Astrocyte (in vitro differentiated cells and primary cell): ENCODE measurements around the gene MAP2. TPM values are rescaled to one million over a fixed set of nuclear protein-coding genes. Genes with fewer than 3 reads are reported as not detected.

Experiments
- DNase-seq: peaks from one replicate; pipeline ENCODE4 v3.0.0-alpha.2; 2010; ENCODE audit warnings: low read depth
- FAIRE-seq: peaks from 2 replicates; lab custom pipeline; 2011; peaks lifted over from hg19 to GRCh38; lab: Jason Lieb, UNC
- H2AFZ ChIP-seq: 2 replicates; pipeline ENCODE4 v1.6.0; 2012; ENCODE audit warnings: low read depth, low read length, inconsistent platforms
- H3K27ac ChIP-seq: 2 replicates; pipeline ENCODE4 v1.5.1; 2011; ENCODE audit warnings: low read depth, low read length, inconsistent platforms
- H3K27me3 ChIP-seq: 2 replicates; pipeline ENCODE4 v1.6.0; 2011; ENCODE audit warnings: low read length, inconsistent platforms; ENCODE audit not compliant: insufficient read depth
- H3K36me3 ChIP-seq: 2 replicates; pipeline ENCODE4 v1.5.1; 2011; ENCODE audit warnings: low read length, inconsistent platforms; ENCODE audit not compliant: insufficient read depth
- H3K4me1 ChIP-seq: 2 replicates; pipeline ENCODE4 v1.5.1; 2011; ENCODE audit warnings: low read length, inconsistent platforms; ENCODE audit not compliant: insufficient read depth
- H3K4me2 ChIP-seq: 2 replicates; pipeline ENCODE4 v1.6.0; 2012; ENCODE audit warnings: low read length, inconsistent platforms
- H3K4me3 ChIP-seq: 2 replicates; pipeline ENCODE4 v1.5.1; 2011; ENCODE audit warnings: low read depth, mild to moderate bottlenecking, low read length, inconsistent platforms; ENCODE audit not compliant: insufficient read depth
- H3K79me2 ChIP-seq: 2 replicates; pipeline ENCODE4 v1.6.0; 2012; ENCODE audit warnings: mild to moderate bottlenecking, low read length, inconsistent platforms; ENCODE audit not compliant: insufficient read depth
- H3K9ac ChIP-seq: 2 replicates; pipeline ENCODE4 v1.6.0; 2012; ENCODE audit warnings: mild to moderate bottlenecking, low read length, inconsistent platforms
- H3K9me3 ChIP-seq: 2 replicates; pipeline ENCODE4 v1.5.1; 2012; ENCODE audit warnings: low read depth, mild to moderate bottlenecking, low read length, inconsistent platforms; ENCODE audit not compliant: insufficient read depth
- H4K20me1 ChIP-seq: 2 replicates; pipeline ENCODE4 v1.6.0; 2012; ENCODE audit warnings: low read length, inconsistent platforms; ENCODE audit not compliant: insufficient read depth
- H3K27ac Mint-ChIP-seq: one replicate; pipeline ENCODE4 v1.8.0; 2021; ENCODE audit warnings: mild to moderate bottlenecking, mixed read lengths; ENCODE audit not compliant: unreplicated experiment
- H3K27me3 Mint-ChIP-seq: one replicate; pipeline ENCODE4 v1.8.0; 2021; ENCODE audit warnings: low read depth, mixed read lengths; ENCODE audit not compliant: unreplicated experiment
- H3K36me3 Mint-ChIP-seq: one replicate; pipeline ENCODE4 v1.8.0; 2021; ENCODE audit warnings: low read depth, mixed read lengths; ENCODE audit not compliant: unreplicated experiment
- H3K4me1 Mint-ChIP-seq: one replicate; pipeline ENCODE4 v1.8.0; 2021; ENCODE audit warnings: low read depth, mixed read lengths; ENCODE audit not compliant: unreplicated experiment
- H3K4me3 Mint-ChIP-seq: one replicate; pipeline ENCODE4 v1.8.0; 2021; ENCODE audit warnings: mild to moderate bottlenecking, moderate library complexity, mixed read lengths; ENCODE audit not compliant: unreplicated experiment
- H3K9me3 Mint-ChIP-seq: one replicate; pipeline ENCODE4 v1.8.0; 2021; ENCODE audit warnings: mild to moderate bottlenecking, mixed read lengths; ENCODE audit not compliant: unreplicated experiment
- EZH2 ChIP-seq: IDR thresholded peaks from 2 replicates; pipeline ENCODE4 v1.6.1; 2012; ENCODE audit warnings: mild to moderate bottlenecking, low read length, inconsistent platforms; ENCODE audit not compliant: insufficient read depth
- total RNA-seq: library from RNA; stranded (reverse); gene quantifications from 2 replicates; pipeline ENCODE4 v1.2.1, GENCODE V29; 2021
- TF ChIP-seq, protein P1 (sequence below): IDR thresholded peaks from 2 replicates; pipeline ENCODE4 v1.5.1; 2011; ENCODE audit warnings: low read depth, mild to moderate bottlenecking, inconsistent platforms, low read length, moderate library complexity; ENCODE audit not compliant: insufficient read depth

The MAP2 gene
- total RNA-seq, 1 donor from 2014 or later = 15.9 TPM

DNA sequence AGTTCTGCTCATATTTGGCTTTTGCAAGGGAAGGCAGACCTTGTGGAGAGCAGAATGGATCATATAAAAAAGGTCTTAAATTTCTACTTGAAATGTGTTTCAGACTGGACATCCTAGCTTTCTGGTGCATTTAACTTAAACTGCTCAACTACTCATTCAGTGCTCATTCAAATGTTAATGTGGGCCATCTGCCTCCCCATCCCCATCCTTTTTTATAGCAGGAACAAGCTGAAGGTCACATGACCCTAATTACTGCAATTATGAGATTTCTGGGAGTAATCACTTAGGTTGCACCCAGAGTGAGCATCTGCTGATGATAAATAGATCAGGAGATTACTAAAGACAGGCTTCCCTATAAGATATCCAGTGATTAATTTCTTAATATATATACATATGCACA lies 96.1 kb downstream of the MAP2 start:
- no peak overlapping the region for H3K4me2 ChIP-seq
- H3K27ac Mint-ChIP-seq = no peak overlapping the region
- no peak for FAIRE-seq

DNA sequence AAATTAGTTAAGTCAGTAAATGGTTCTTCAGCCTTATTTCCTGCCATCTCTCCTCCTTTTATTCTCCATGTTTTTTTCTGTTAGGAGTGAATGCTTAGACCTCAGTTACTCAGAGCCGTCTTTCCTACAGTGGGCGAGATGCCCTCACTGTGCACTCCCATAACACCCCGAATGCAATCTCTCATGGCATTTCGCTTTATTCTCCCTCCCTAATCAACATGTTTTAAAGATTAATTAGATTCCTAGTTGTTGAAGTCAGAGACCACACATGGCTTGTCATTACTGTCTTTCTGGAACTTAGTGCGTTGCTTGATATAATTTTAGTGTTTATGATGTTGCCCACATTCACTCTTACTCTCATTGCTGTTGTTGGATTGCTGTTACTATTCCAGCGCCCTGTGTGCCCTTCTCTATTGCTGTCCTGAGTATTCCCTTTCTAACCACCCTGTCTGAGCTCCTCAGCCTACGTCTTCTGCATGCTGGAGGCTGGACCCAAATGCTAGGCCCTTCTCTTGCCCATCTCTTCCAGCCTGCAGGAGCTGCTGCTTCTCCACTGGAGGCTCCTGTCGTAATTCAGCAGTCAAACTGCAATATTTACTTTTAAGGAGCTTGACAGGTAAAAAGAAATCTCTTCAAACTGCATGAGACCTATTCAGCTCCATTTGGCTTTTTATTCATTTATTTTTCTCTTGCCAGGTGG lies 99.3 kb downstream of the MAP2 start:
- H3K9ac ChIP-seq = peak overlapping the region; percentile 0
- no peaks in the 10 kb centered on the region for H3K27me3 Mint-ChIP-seq
- H3K4me1 ChIP-seq = peaks cover 35% of the 10 kb centered on the region
- peak overlapping the region; percentile 35 for H3K27ac ChIP-seq
- H2AFZ ChIP-seq = peak overlapping the region; percentile 1
- H3K9me3 ChIP-seq = no peaks in the 10 kb centered on the region
- H3K36me3 Mint-ChIP-seq = no peaks in the 10 kb centered on the region
- FAIRE-seq (no peak), DNase-seq (peak; percentile 38)
- no peaks in the 10 kb centered on the region for H3K9me3 Mint-ChIP-seq
- no peak overlapping the region for H3K27ac Mint-ChIP-seq
- H3K4me3 ChIP-seq = peak overlapping the region; percentile 2
- no peaks in the 10 kb centered on the region for H4K20me1 ChIP-seq
- no peaks in the 10 kb centered on the region for H3K27me3 ChIP-seq
- no peaks in the 10 kb centered on the region for H3K79me2 ChIP-seq
- H3K4me2 ChIP-seq = peak overlapping the region; percentile 49
- TF ChIP-seq, protein P1, sequence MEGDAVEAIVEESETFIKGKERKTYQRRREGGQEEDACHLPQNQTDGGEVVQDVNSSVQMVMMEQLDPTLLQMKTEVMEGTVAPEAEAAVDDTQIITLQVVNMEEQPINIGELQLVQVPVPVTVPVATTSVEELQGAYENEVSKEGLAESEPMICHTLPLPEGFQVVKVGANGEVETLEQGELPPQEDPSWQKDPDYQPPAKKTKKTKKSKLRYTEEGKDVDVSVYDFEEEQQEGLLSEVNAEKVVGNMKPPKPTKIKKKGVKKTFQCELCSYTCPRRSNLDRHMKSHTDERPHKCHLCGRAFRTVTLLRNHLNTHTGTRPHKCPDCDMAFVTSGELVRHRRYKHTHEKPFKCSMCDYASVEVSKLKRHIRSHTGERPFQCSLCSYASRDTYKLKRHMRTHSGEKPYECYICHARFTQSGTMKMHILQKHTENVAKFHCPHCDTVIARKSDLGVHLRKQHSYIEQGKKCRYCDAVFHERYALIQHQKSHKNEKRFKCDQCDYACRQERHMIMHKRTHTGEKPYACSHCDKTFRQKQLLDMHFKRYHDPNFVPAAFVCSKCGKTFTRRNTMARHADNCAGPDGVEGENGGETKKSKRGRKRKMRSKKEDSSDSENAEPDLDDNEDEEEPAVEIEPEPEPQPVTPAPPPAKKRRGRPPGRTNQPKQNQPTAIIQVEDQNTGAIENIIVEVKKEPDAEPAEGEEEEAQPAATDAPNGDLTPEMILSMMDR = no peak
- no peak for TF ChIP-seq EZH2
- H3K36me3 ChIP-seq = no peaks in the 10 kb centered on the region
- H3K4me1 Mint-ChIP-seq = peaks cover 18% of the 10 kb centered on the region
- H3K4me3 Mint-ChIP-seq = no peak overlapping the region

More for the DNA sequence above, 96.1 kb downstream of the MAP2 start:
- peaks cover 2% of the 10 kb centered on the region for H3K4me1 Mint-ChIP-seq
- H3K9me3 Mint-ChIP-seq = no peaks in the 10 kb centered on the region
- Histone ChIP-seq H3K9me3 (no peaks in the 10 kb centered on the region), H3K36me3 (no peaks in the 10 kb centered on the region), H4K20me1 (no peaks in the 10 kb centered on the region), H3K9ac (no peak overlapping the region), H3K79me2 (no peaks in the 10 kb centered on the region), H3K27me3 (no peaks in the 10 kb centered on the region), H3K4me3 (no peak overlapping the region), H2AFZ (no peak overlapping the region), H3K4me1 (peaks cover 19% of the 10 kb centered on the region), H3K27ac (no peak overlapping the region)
- H3K36me3 Mint-ChIP-seq = no peaks in the 10 kb centered on the region
- no peak for DNase-seq
- no peak overlapping the region for H3K4me3 Mint-ChIP-seq
- TF ChIP-seq, protein P1 = no peak
- no peak for TF ChIP-seq EZH2
- no peaks in the 10 kb centered on the region for H3K27me3 Mint-ChIP-seq

DNA sequence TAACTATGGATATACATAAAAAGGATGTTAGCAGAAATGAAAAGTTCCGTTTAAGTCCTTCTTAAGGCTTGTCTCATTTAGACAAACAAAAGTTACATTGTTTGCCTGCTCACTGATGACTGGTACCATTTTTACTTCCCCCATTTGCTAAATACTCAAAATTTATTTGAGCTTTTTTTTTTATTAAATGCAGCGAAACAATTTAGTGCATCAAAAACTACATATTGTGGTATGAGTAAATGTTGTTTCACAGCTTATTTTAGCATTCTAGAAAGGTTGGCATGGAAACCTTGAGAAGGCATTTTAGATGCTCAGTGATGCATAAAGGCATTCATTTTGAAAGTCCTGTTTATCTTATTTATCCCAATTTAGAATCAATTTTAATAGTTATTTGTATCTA lies 100.0 kb downstream of the MAP2 start:
- Histone ChIP-seq H3K4me1 (peaks cover 35% of the 10 kb centered on the region), H2AFZ (no peak overlapping the region), H3K4me3 (peak overlapping the region; percentile 2), H3K36me3 (no peaks in the 10 kb centered on the region), H4K20me1 (no peaks in the 10 kb centered on the region), H3K9ac (peak overlapping the region; percentile 0), H3K27ac (peak overlapping the region; percentile 35), H3K4me2 (peak overlapping the region; percentile 49), H3K27me3 (no peaks in the 10 kb centered on the region), H3K9me3 (no peaks in the 10 kb centered on the region), H3K79me2 (no peaks in the 10 kb centered on the region)
- TF ChIP-seq, protein P1 = no peak
- TF ChIP-seq EZH2 = no peak
- DNase-seq (peak; percentile 33), FAIRE-seq (no peak)
- peaks cover 18% of the 10 kb centered on the region for H3K4me1 Mint-ChIP-seq
- no peaks in the 10 kb centered on the region for H3K27me3 Mint-ChIP-seq
- H3K36me3 Mint-ChIP-seq = no peaks in the 10 kb centered on the region
- H3K4me3 Mint-ChIP-seq = no peak overlapping the region
- H3K27ac Mint-ChIP-seq = no peak overlapping the region
- no peaks in the 10 kb centered on the region for H3K9me3 Mint-ChIP-seq
